Esophagus muscularis mucosa (tissue), 4 donors: Measurements from ENCODE around the gene SYT6. TPM values are rescaled to one million over a fixed set of nuclear protein-coding genes. Genes with fewer than 3 reads are reported as not detected.

Source experiments
- DNase-seq: peaks from one replicate; pipeline ENCODE4 v3.0.0-alpha.2; 2017; ENCODE audit errors: extremely low spot score
- H3K27ac ChIP-seq, 4 donors: fragments of 200-600 bp; sonication (generic); replicated peaks in 1 of 4; 1 replicate in 3 of 4; 2 replicates in 1 of 4; pipeline ENCODE4 v1.5.1; 2016 to 2019; ENCODE audit warnings: mild to moderate bottlenecking in 1 of 4
- H3K27me3 ChIP-seq, 4 donors: fragments of 200-600 bp; sonication (generic); one replicate each; pipeline versions ENCODE4 v1.5.1 to v1.6.0; 2016 to 2019
- H3K36me3 ChIP-seq, 4 donors: fragments of 200-600 bp; sonication (generic); one replicate each; pipeline ENCODE4 v1.5.1; 2016 to 2019
- H3K4me1 ChIP-seq, 4 donors: fragments of 200-600 bp; sonication (generic); one replicate each; pipeline ENCODE4 v1.5.1; 2016 to 2019
- H3K4me3 ChIP-seq, 4 donors: fragments of 200-600 bp; sonication (generic); 1 replicate in 2 of 4; 2 replicates in 2 of 4; pipeline ENCODE4 v1.5.1; 2016 to 2019; ENCODE audit warnings: mild to moderate bottlenecking in 4 of 4, moderate library complexity in 1 of 4
- H3K9me3 ChIP-seq, 4 donors: fragments of 200-600 bp; sonication (generic); 1 replicate in 3 of 4; 2 replicates in 1 of 4; pipeline ENCODE4 v1.5.1; 2016 to 2019
- EP300 ChIP-seq: sonication (generic); formaldehyde crosslinking; IDR thresholded peaks from one replicate; pipeline ENCODE4 v1.6.1; 2017; ENCODE audit warnings: antibody characterized with exemption
- POLR2A ChIP-seq: fragments of 450-650 bp; IDR thresholded peaks from one replicate; pipeline ENCODE4 v1.6.1; 2017; ENCODE audit warnings: antibody characterized with exemption, moderate library complexity, mild to moderate bottlenecking, low read depth
- POLR2AphosphoS5 ChIP-seq, 2 donors: sonication (generic); formaldehyde crosslinking; IDR thresholded peaks; one replicate each; pipeline ENCODE4 v1.6.1; 2017; ENCODE audit warnings: antibody characterized with exemption in 2 of 2
- WGBS: methylation state at CpG from one replicate; pipeline ENCODE4 v1.1.5; 2018; 5-methylcytosine and 5-hydroxymethylcytosine counted together
- intact Hi-C: fragments of 100-400 bp; cut with DNase I; formaldehyde crosslinking; loops from one replicate; pipeline ENCODE4 v1.15.1; 2023
- total RNA-seq, 4 donors: library from RNA; depleted of rRNA; stranded (reverse); fragments of >200 nt; gene quantifications; one replicate each; pipeline versions ENCODE4 v1.1.0 to v1.2.1, GENCODE V29; 2016
- TF ChIP-seq, protein P1 (sequence below), 3 experiments: fragments of 200-600 bp in 2 of 3; fragments of 450-650 bp in 1 of 3; sonication (generic) in 2 of 3; IDR thresholded peaks; one replicate each; pipeline ENCODE4 v1.5.1; 2017 to 2019; ENCODE audit warnings: antibody characterized with exemption in 3 of 3, mild to moderate bottlenecking in 2 of 3, moderate library complexity in 1 of 3

Gene SYT6
- total RNA-seq, 4 donors from 2014 or later, result 0.06 to 0.83 TPM; not detected in 2

DNA sequence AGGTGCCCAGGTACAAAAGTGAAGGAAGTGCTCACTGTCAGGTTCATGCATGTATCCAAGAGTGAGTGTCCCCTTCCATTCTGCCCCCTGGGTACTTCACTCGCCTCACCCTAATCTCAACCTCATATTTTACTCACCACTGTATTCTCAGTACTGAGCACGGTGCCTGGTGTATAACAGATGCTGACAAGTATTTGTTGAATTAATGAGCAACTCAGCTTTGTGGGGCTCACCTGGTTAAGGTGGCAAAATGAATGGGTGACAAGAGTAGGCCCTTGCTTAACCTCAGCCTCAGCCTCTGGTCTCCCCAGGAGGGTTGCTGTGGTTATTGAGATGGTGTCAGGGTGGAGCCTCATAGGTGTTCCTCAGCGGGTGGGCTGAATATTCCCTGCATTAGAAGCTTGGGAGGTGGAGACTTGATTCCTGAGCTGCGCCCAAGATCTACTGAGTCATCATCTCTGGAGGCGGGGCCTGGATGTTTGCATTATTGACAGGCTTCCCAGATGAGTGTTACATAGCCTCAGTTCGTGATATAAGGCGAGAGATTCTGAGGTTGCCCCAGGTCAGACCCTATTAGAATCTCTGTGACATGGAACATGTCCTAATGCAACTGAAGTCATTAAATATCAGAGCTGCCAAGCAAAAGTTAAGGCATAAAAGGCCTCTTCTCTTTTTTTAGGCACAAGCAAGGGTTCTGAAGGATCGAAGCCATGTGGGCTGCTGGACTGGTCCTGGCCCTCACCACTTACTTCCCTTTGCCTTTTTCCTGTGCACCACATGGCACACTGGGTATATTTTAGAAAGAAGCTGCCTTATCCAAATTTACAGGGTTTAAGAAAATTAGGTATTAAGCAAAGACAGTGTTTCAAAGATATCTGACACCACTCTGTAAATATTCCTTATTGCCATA lies 39.2 kb downstream of the SYT6 start:
- Histone ChIP-seq H3K27ac (no peak overlapping the region), H3K36me3 (no peaks in the 10 kb centered on the region), H3K9me3 (no peaks in the 10 kb centered on the region), H3K4me1 (no peaks in the 10 kb centered on the region), H3K27me3 (no peaks in the 10 kb centered on the region), H3K4me3 (no peak overlapping the region)
- no peak for TF ChIP-seq POLR2AphosphoS5 (IDR thresholded peaks at IDR 0.05)
- TF ChIP-seq, protein P1, sequence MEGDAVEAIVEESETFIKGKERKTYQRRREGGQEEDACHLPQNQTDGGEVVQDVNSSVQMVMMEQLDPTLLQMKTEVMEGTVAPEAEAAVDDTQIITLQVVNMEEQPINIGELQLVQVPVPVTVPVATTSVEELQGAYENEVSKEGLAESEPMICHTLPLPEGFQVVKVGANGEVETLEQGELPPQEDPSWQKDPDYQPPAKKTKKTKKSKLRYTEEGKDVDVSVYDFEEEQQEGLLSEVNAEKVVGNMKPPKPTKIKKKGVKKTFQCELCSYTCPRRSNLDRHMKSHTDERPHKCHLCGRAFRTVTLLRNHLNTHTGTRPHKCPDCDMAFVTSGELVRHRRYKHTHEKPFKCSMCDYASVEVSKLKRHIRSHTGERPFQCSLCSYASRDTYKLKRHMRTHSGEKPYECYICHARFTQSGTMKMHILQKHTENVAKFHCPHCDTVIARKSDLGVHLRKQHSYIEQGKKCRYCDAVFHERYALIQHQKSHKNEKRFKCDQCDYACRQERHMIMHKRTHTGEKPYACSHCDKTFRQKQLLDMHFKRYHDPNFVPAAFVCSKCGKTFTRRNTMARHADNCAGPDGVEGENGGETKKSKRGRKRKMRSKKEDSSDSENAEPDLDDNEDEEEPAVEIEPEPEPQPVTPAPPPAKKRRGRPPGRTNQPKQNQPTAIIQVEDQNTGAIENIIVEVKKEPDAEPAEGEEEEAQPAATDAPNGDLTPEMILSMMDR (IDR thresholded peaks at IDR 0.05), result no peak
- intact Hi-C loops, result no loop called here
- WGBS, result 80% methylated on average over 7 of the region's 8 CpGs
- DNase-seq, result no peak

DNA sequence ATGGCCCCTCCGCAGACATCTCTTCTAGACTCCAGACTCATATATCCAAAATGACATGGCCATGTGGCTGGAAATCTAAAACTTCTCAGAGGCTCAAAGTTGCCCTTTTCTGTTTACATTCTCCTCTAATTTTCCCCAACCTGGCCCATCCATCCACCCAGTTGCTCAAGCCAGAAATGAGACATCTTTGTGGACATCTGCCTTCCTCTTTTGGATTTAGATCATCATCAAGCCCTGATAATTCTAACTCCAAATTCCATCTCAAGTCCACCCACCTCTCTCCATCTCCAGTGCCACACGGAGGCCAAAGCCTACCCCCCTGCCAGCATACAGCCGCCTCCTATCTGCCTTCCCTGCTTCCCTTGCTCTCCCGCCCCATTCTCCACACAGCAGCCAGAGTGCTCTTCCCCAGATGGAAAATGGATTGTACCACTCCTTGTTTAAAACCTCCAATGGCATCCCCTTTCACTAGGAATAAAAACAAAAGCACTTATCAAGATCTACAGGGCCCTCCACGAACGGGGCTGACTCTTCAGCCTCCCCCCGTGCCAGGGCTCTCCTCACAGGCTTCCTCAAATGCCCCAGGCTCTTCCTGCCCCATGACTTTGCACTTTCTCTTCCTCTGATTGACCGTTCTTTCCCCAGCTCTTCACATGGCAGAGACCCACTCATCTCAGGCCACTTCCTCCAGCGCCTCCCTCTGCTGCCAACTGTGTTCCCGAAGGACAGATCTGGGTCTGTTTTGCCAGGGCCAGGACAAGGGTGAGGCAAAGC lies 40.1 kb downstream of the SYT6 start:
- Histone ChIP-seq H3K9me3 (no peaks in the 10 kb centered on the region), H3K27me3 (no peaks in the 10 kb centered on the region), H3K27ac (no peak overlapping the region), H3K4me3 (no peak overlapping the region), H3K4me1 (no peaks in the 10 kb centered on the region), H3K36me3 (no peaks in the 10 kb centered on the region)
- TF ChIP-seq EP300 (no peak), POLR2A (no peak), POLR2AphosphoS5 (IDR thresholded peaks at IDR 0.05) (no peak)
- TF ChIP-seq, protein P1 (IDR thresholded peaks at IDR 0.05), result no peak
- DNase-seq, result no peak
- 63% methylated on average over 10 of the region's 10 CpGs for WGBS
- intact Hi-C loops, result no loop called here

DNA sequence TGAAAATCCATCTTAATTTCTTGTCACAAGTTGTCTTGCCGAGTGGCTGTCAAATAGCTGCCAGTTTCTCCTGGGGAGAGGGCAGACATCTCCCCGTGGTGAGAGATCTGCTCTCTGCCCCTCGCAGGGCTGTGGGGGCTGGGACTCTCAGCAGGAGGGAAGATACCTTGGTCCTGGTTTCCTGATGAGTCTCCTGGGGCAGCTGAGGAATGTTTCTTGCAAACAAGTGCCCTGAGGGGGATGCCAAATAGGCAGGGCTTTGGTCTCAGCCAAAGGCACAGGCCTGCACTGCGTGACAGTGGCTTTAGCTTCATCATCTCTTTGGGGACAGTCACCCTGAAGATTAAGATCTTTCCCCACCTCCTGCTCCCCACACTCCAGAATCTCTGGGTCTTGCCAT lies 40.9 kb downstream of the SYT6 start:
- no peaks in the 10 kb centered on the region for H3K36me3 ChIP-seq
- H3K27me3 ChIP-seq, result no peaks in the 10 kb centered on the region
- H3K27ac ChIP-seq, result no peak overlapping the region
- TF ChIP-seq, protein P1 (IDR thresholded peaks at IDR 0.05), result no peak
- TF ChIP-seq POLR2AphosphoS5 (IDR thresholded peaks at IDR 0.05) (no peak), EP300 (no peak), POLR2A (no peak)
- DNase-seq, result no peak
- no peaks in the 10 kb centered on the region for H3K4me1 ChIP-seq
- intact Hi-C loops, result no loop called here
- 50% methylated on average over 4 of the region's 4 CpGs for WGBS
- H3K4me3 ChIP-seq, result no peak overlapping the region
- no peaks in the 10 kb centered on the region for H3K9me3 ChIP-seq

DNA sequence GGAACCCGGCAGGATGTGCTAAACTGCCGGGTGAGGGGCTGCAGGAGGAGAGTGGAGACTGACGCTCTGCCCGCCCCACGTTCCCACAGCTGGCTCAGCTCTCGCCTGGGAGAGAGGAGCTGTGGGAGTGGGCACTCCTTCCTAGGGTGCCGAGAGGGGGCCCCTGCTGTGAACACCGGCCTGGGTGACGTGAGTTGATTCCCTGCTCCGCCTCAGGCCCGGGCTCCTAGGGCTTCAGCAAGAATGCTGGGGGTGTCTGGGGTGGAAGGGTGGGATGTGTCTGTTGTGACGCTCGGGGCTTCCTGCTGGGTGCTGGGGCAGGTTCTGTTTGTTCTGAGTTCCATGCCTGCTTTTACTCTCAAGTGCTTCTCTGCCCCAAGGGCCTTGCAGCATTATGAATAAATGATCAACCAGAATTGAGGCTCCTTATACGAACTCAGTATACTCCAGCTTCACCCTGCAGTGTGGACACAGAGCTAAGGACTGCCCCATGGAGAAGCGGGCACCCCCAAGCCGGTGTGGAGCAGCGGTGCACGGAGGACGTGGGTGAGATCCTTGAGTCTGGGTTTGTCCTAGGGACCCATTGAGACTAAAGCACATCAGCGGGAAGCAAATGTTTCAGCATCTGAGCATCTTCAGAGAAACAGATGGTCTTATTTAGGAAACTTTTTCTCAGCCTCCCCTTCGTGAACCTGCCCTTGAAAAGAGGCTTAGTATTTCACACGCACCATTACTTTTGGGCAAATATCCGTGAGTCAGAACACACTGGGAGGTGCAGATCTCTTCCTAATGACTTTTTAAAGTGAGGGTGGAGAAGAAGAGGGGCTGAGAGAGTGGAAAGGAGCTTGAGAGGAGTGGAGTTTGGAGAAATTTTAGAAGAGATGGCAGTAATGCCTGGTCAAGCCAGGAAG lies 41.7 kb downstream of the SYT6 start:
- Histone ChIP-seq H3K27me3 (no peaks in the 10 kb centered on the region), H3K4me3 (no peak overlapping the region), H3K9me3 (no peaks in the 10 kb centered on the region), H3K4me1 (no peaks in the 10 kb centered on the region), H3K36me3 (no peaks in the 10 kb centered on the region), H3K27ac (no peak overlapping the region)
- DNase-seq, result no peak
- TF ChIP-seq, protein P1 (IDR thresholded peaks at IDR 0.05), result no peak
- no peak for TF ChIP-seq POLR2A
- TF ChIP-seq POLR2AphosphoS5 (IDR thresholded peaks at IDR 0.05), result no peak
- TF ChIP-seq EP300, result no peak
- intact Hi-C loops, result no loop called here
- WGBS, result 81% methylated on average over 13 of the region's 23 CpGs
